AG04449 (cell line): ENCODE data around the gene CCDC57.

Experiments used
- CTCF ChIA-PET: fragments of 350-600 bp; formaldehyde crosslinking; extraction: SDS; loops from one replicate; lab custom pipeline; 2021; ENCODE audit warnings: antibody characterized with exemption; lab: Yijun Ruan, JAX
- POLR2A ChIA-PET: fragments of 400-600, 350-600 bp; formaldehyde crosslinking; extraction: SDS; loops from one replicate; lab custom pipeline; 2020; ENCODE audit warnings: antibody characterized with exemption, inconsistent platforms; lab: Yijun Ruan, JAX
- DNase-seq: peaks from one replicate; pipeline ENCODE4 v3.0.0-alpha.2; 2010; ENCODE audit warnings: low read depth, low spot score
- H3K4me3 ChIP-seq: 2 replicates; pipeline ENCODE4 v1.5.1; 2011; ENCODE audit warnings: low read depth, mild to moderate bottlenecking, control low read depth, low read length
- TF ChIP-seq, protein P1 (sequence below): IDR thresholded peaks from one replicate; pipeline ENCODE4 v1.5.1; 2011; ENCODE audit warnings: mild to moderate bottlenecking, moderate library complexity, low read length, control low read depth, inconsistent platforms; ENCODE audit not compliant: insufficient read depth; ENCODE audit errors: missing control alignments

The CCDC57 gene

DNA sequence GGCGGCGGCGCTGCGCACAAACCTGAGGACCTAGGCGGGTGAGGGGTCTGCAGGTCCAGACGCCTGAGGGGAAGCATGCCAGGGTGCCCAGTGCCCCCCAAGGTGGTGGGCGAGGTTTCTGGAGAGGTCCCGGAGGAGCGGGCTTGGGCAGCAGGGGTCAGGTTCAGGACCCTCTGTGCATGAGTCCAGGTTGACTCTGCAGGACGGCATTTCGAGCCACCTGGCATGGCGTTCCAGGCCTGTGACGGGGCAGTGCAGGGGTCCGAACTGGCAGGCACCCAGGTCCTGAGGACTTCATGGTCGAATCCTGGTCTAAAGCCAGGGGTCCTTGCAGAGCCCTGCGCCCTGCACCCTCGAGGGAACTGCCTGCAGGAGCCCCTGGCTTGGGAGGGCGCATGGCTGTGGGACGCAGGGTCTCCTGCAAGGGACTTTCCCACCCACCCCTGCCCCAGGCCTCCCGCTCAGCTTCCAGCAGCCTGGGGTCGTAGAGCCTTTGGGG is 19.7 kb upstream of the CCDC57 start:
- H3K4me3 ChIP-seq, result peak overlapping the region; percentile 86
- CTCF ChIA-PET, result interaction anchor here (1.6 kb wide), 1 partner anchor 203 kb away, joined by 4 read pairs; no protein-coding TSS in a partner anchor
- TF ChIP-seq, protein P1, sequence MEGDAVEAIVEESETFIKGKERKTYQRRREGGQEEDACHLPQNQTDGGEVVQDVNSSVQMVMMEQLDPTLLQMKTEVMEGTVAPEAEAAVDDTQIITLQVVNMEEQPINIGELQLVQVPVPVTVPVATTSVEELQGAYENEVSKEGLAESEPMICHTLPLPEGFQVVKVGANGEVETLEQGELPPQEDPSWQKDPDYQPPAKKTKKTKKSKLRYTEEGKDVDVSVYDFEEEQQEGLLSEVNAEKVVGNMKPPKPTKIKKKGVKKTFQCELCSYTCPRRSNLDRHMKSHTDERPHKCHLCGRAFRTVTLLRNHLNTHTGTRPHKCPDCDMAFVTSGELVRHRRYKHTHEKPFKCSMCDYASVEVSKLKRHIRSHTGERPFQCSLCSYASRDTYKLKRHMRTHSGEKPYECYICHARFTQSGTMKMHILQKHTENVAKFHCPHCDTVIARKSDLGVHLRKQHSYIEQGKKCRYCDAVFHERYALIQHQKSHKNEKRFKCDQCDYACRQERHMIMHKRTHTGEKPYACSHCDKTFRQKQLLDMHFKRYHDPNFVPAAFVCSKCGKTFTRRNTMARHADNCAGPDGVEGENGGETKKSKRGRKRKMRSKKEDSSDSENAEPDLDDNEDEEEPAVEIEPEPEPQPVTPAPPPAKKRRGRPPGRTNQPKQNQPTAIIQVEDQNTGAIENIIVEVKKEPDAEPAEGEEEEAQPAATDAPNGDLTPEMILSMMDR, result no peak
- POLR2A ChIA-PET, result interaction anchor here (4.5 to 4.6 kb wide), 2 partner anchors 10 to 16 kb away, joined by 51 to 101 read pairs; partner anchors contain the start of gene CCDC57
- DNase-seq, result no peak

DNA sequence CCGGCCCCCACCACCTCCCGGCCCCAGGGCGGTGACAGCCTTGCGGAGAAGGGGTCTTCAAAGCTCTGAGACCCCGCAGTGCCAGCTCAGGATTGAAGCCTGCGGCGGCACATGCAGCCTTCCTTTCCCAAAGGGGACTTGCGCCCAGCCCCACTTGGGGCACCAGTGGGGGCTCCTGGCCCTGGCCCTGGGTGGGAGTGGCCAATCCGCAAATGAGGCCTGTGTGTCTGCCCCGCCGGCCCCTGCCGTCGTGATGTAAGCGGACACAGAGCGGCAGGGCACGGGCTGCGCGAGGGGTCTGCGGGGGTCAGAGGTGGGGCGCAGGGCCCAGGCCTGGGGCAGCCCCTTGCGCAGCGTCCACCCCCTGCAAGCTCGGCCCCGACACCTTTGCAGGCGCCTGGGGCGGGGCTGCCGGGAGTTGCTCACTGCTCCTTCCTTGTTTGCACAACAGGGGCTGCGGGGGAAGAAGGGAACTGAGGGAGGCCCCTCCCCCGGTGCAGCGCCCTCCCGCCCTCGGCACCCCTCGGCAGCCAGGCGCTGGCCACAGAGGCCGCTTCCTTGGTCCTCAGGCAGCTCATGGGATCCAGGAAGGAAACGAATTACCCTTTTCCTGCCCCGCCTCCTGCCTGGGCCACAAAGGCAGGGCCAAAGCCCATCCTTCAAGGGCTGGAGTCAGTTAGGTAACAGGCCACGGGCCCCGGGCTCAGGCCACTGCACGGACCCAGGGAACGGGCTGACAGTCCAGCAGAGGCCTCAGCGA is 19.1 kb upstream of the CCDC57 start:
- H3K4me3 ChIP-seq, result peak overlapping the region; percentile 86
- DNase-seq, result no peak
- ChIA-PET CTCF (interaction anchor here (1.0 to 3.7 kb wide), 3 partner anchors 20 to 202 kb away, joined by 3 to 18 read pairs (median 4); no protein-coding TSS in a partner anchor), POLR2A (interaction anchor here (3.7 to 4.6 kb wide), 3 partner anchors 7 to 15 kb away, joined by 40 to 101 read pairs (median 51); partner anchors contain the start of gene CCDC57)
- TF ChIP-seq, protein P1, result no peak

DNA sequence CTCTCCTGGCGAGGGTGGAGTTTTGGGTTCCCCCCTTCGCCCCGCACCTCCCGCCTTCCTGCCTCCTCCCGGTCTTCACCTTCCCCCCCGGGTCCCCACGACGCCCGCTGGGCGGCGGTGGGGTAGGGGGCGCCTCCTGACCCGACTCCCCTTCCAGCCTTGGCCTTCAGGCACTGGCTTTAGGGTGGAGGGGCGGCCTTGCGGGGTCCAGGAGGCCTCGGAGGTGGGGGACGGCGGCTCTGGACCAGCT is 18.6 kb upstream of the CCDC57 start:
- ChIA-PET CTCF (interaction anchor here (1.0 to 3.7 kb wide), 3 partner anchors 20 to 202 kb away, joined by 3 to 18 read pairs (median 4); no protein-coding TSS in a partner anchor), POLR2A (interaction anchor here (3.7 to 4.6 kb wide), 3 partner anchors 8 to 14 kb away, joined by 40 to 101 read pairs (median 51); partner anchors contain the start of gene CCDC57)
- peak overlapping the region; percentile 86 for H3K4me3 ChIP-seq

DNA sequence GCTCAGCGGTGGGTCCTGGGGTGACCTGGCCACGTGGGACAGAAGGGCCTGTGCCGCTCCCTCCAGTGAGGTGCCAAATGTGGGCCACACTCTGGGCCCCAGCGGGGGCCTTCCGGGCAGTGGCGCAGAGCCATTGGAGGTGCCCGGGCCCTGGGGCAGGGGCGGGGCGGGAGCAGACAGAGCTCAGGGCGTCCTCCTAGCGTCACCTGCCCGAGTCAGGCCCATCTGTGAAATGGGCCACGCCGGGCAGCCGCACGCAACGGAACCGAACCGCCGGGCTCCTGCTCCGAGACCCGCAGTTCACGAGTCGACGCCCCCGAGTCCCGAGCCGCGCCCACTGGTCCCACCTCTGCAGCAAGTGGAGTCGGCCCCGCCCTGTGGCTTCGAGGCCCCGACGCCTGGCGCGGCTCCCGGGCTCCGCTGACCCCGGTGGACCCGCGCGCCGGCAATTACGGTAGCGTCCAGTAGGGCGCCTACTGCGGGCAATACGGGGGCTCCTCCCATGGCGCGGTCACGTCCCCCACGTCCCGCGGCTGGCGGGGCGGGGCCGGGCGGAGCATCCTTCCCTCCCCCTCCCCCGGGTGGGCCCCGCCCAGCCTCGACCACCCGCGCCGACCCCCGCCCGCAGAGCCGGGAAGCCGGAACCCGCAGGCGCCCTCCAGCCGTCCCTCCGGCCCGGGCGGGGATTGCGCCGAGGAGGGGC is 18.1 kb upstream of the CCDC57 start:
- TF ChIP-seq, protein P1, result peak; percentile 60
- ChIA-PET CTCF (interaction anchor here (1.0 to 3.7 kb wide), 5 partner anchors 11 to 201 kb away, joined by 3 to 18 read pairs (median 3); no protein-coding TSS in a partner anchor), POLR2A (interaction anchor here (2.9 to 4.6 kb wide), 4 partner anchors 8 to 25 kb away, joined by 20 to 101 read pairs (median 46); partner anchors contain the start of gene CCDC57)
- peak overlapping the region; percentile 86 for H3K4me3 ChIP-seq
- no peak for DNase-seq

More for the DNA sequence above, 18.6 kb upstream of the CCDC57 start:
- TF ChIP-seq, protein P1, result no peak
- no peak for DNase-seq

DNA sequence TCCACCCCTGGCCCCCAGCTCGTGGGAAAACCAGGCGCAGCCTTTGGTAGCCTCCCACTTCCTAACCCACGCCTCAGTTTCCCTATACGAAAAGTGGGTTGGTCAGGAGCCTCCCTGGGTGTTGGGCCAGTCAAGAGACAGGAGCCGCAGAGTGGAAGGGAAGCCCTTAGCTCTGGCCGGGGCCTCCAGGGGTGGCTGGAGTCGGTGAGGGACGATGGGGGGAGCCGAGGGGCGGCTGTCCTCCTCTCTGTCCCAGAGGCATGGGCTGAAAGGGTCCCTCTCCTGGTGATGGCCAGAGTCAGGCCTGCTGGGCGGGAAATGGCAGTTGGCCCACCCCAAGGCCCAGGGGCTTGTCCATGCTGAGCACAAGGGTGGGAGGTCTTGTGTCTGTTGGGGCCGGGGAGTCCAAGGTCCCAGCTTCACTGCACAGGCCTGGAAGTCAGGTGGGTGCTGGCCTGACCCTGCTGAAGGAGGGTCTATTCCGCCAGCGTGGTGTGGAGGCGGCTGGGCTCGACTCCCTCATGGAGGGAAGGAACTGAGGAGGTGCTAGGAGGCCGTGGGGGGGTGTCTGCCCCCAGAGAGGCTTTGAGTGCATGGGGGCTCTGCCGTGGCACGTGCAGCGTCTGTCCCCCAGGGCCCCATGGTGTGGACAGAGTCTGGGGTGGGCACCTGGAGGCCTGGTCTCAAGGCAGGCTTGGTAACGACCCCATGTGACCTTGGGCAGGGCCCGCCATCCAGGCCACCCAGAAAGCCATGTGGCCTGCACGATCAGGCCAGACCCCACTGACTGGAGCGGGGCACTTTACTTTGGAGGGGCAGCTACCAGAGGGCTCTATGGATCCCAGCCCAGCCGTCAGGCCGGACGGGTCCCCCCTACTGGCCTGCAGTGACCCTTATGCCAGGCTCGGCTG is 17.3 kb upstream of the CCDC57 start:
- ChIA-PET CTCF (interaction anchor here (1.0 to 3.7 kb wide), 5 partner anchors 11 to 200 kb away, joined by 3 to 18 read pairs (median 4); no protein-coding TSS in a partner anchor), POLR2A (interaction anchor here (0.7 to 4.6 kb wide), 13 partner anchors 9 to 276 kb away, joined by 3 to 101 read pairs (median 3); partner anchors contain the start of genes CCDC57 and FASN)

More for the DNA sequence above, 17.3 kb upstream of the CCDC57 start:
- H3K4me3 ChIP-seq, result peak overlapping the region; percentile 86
- no peak for DNase-seq
- TF ChIP-seq, protein P1, result peak; percentile 0
